Stimulated activated naive CD8-positive, alpha-beta T cell treated with anti-CD3 and anti-CD28 coated beads, Interleukin-15, amount 100 ng/mL, for 72 hours (primary cell): Measurements from ENCODE around the gene PDIA4.
"Not testable (repeated sequence)": the region's sequence is repeated elsewhere in the genome, so short reads cannot be mapped to it uniquely, and the experiment has no call there.

Experiments
- ATAC-seq: fragments of 150-1000 bp; cut with Tn5 transposase; 2 replicates; pipeline ENCODE4 v1.10.0; 2021; ENCODE audit warnings: mild to moderate bottlenecking, moderate library complexity
- DNase-seq, 2 donors: peaks; one replicate each; pipeline ENCODE4 v3.0.0; 2021 to 2022
- H3K27ac Mint-ChIP-seq, 2 donors: one replicate each; pipeline ENCODE4 v1.8.0; 2022; ENCODE audit warnings: mild to moderate bottlenecking in 2 of 2, mixed read lengths in 2 of 2, moderate library complexity in 2 of 2
- H3K27me3 Mint-ChIP-seq: one replicate; pipeline ENCODE4 v1.8.0; 2022; ENCODE audit warnings: mixed read lengths
- H3K4me1 Mint-ChIP-seq: one replicate; pipeline ENCODE4 v1.8.0; 2022; ENCODE audit warnings: mild to moderate bottlenecking, mixed read lengths
- H3K4me3 Mint-ChIP-seq, 2 donors: one replicate each; pipeline ENCODE4 v1.8.0; 2022; ENCODE audit warnings: mild to moderate bottlenecking in 2 of 2, mixed read lengths in 2 of 2, moderate library complexity in 1 of 2
- H3K9me3 Mint-ChIP-seq, 2 donors: one replicate each; pipeline ENCODE4 v1.8.0; 2022; ENCODE audit warnings: mixed read lengths in 2 of 2

Gene PDIA4

GRCh38 chr7:149053384-149053783 lies 25.1 kb upstream of the PDIA4 start:
- H3K9me3 Mint-ChIP-seq = no peaks in the 10 kb centered on the region
- ATAC-seq = no peak
- no peak for DNase-seq
- H3K4me3 Mint-ChIP-seq = no peak overlapping the region
- H3K27me3 Mint-ChIP-seq = no peaks in the 10 kb centered on the region
- H3K27ac Mint-ChIP-seq = peak overlapping the region in 1 of 2 donors; percentile 65
- no peaks in the 10 kb centered on the region for H3K4me1 Mint-ChIP-seq

- ATAC-seq (no peak), DNase-seq (no peak)
- Mint-ChIP-seq H3K9me3 (no peaks in the 10 kb centered on the region), H3K4me3 (no peak overlapping the region), H3K4me1 (no peaks in the 10 kb centered on the region), H3K27me3 (no peaks in the 10 kb centered on the region), H3K27ac (no peak overlapping the region)
Observed at GRCh38 chr7:149050941-149051340, 22.6 kb upstream of the PDIA4 start.

- Mint-ChIP-seq H3K27ac (no peak overlapping the region), H3K4me3 (no peak overlapping the region), H3K4me1 (no peaks in the 10 kb centered on the region), H3K9me3 (no peaks in the 10 kb centered on the region), H3K27me3 (no peaks in the 10 kb centered on the region)
- ATAC-seq = no peak
- no peak for DNase-seq
Observed at GRCh38 chr7:149048805-149049204, 20.5 kb upstream of the PDIA4 start.

GRCh38 chr7:149046416-149046815 lies 18.1 kb upstream of the PDIA4 start:
- H3K4me1 Mint-ChIP-seq = no peaks in the 10 kb centered on the region
- ATAC-seq = no peak
- H3K4me3 Mint-ChIP-seq = no peak overlapping the region
- no peaks in the 10 kb centered on the region for H3K27me3 Mint-ChIP-seq
- H3K27ac Mint-ChIP-seq = no peak overlapping the region
- H3K9me3 Mint-ChIP-seq = no peaks in the 10 kb centered on the region
- no peak for DNase-seq

GRCh38 chr7:149043936-149044335 lies 15.6 kb upstream of the PDIA4 start:
- H3K9me3 Mint-ChIP-seq = no peaks in the 10 kb centered on the region
- no peak overlapping the region for H3K27ac Mint-ChIP-seq
- no peak overlapping the region for H3K4me3 Mint-ChIP-seq
- ATAC-seq (no peak), DNase-seq (no peak)
- no peaks in the 10 kb centered on the region for H3K27me3 Mint-ChIP-seq
- no peaks in the 10 kb centered on the region for H3K4me1 Mint-ChIP-seq

GRCh38 chr7:149041350-149041749 lies 13.0 kb upstream of the PDIA4 start:
- ATAC-seq (no peak), DNase-seq (no peak)
- Mint-ChIP-seq H3K4me1 (peaks cover 15% of the 10 kb centered on the region), H3K4me3 (no peak overlapping the region), H3K9me3 (peaks cover 8 to 17% of the 10 kb centered on the region in 2 donors), H3K27ac (no peak overlapping the region), H3K27me3 (no peaks in the 10 kb centered on the region)

- not testable (repeated sequence) for H3K4me3 Mint-ChIP-seq, ATAC-seq, H3K27me3 Mint-ChIP-seq, H3K27ac Mint-ChIP-seq, DNase-seq
- Mint-ChIP-seq H3K9me3 (peaks cover 8 to 23% of the 10 kb centered on the region in 2 donors), H3K4me1 (peaks cover 15% of the 10 kb centered on the region)
Observed at GRCh38 chr7:149038641-149039040, 10.3 kb upstream of the PDIA4 start.

GRCh38 chr7:149036676-149037075 lies 8.4 kb upstream of the PDIA4 start:
- Mint-ChIP-seq H3K27ac (no peak overlapping the region), H3K27me3 (no peaks in the 10 kb centered on the region), H3K4me1 (peaks cover 15% of the 10 kb centered on the region), H3K9me3 (peaks cover 8 to 23% of the 10 kb centered on the region in 2 donors), H3K4me3 (no peak overlapping the region)
- no peak for ATAC-seq
- no peak for DNase-seq

- no peak overlapping the region for H3K4me3 Mint-ChIP-seq
- H3K27me3 Mint-ChIP-seq = no peaks in the 10 kb centered on the region
- H3K27ac Mint-ChIP-seq = no peak overlapping the region
Observed at GRCh38 chr7:149031353-149031910, 3.1 kb upstream of the PDIA4 start.

GRCh38 chr7:149030439-149030838 lies 2.1 kb upstream of the PDIA4 start:
- H3K27me3 Mint-ChIP-seq, H3K9me3 Mint-ChIP-seq, DNase-seq, ATAC-seq, H3K4me3 Mint-ChIP-seq, H3K27ac Mint-ChIP-seq: not testable (repeated sequence)
- peaks cover 25% of the 10 kb centered on the region for H3K4me1 Mint-ChIP-seq

More at GRCh38 chr7:149031353-149031910, 3.1 kb upstream of the PDIA4 start:
- ATAC-seq = no peak
- DNase-seq = no peak
- Mint-ChIP-seq H3K9me3 (peaks cover 0 to 7% of the 10 kb centered on the region in 2 donors), H3K4me1 (peaks cover 15% of the 10 kb centered on the region)

- ATAC-seq (no peak), DNase-seq (no peak)
- H3K9me3 Mint-ChIP-seq = no peaks in the 10 kb centered on the region
- peak overlapping the region; percentile 92 to 97 for H3K27ac Mint-ChIP-seq
- H3K4me3 Mint-ChIP-seq = peak overlapping the region; percentile 86 to 96
- H3K4me1 Mint-ChIP-seq = peaks cover 48% of the 10 kb centered on the region
- H3K27me3 Mint-ChIP-seq = no peaks in the 10 kb centered on the region
Observed at GRCh38 chr7:149027611-149028345, 527 bp downstream of the PDIA4 start.

- Mint-ChIP-seq H3K27ac (peak overlapping the region; percentile 92 to 97), H3K9me3 (no peaks in the 10 kb centered on the region), H3K4me3 (peak overlapping the region; percentile 86 to 96), H3K27me3 (no peaks in the 10 kb centered on the region), H3K4me1 (peaks cover 53% of the 10 kb centered on the region)
- DNase-seq (no peak), ATAC-seq (no peak)
Observed at GRCh38 chr7:149027055-149027454, 1.2 kb downstream of the PDIA4 start.

GRCh38 chr7:149023662-149024061 lies 4.6 kb downstream of the PDIA4 start:
- H3K27me3 Mint-ChIP-seq = no peaks in the 10 kb centered on the region
- peaks cover 46% of the 10 kb centered on the region for H3K4me1 Mint-ChIP-seq
- no peak overlapping the region for H3K27ac Mint-ChIP-seq
- H3K9me3 Mint-ChIP-seq = no peaks in the 10 kb centered on the region
- DNase-seq = no peak
- H3K4me3 Mint-ChIP-seq = no peak overlapping the region
- ATAC-seq = no peak

GRCh38 chr7:149022756-149023360 lies 5.4 kb downstream of the PDIA4 start:
- H3K4me1 Mint-ChIP-seq = peaks cover 46% of the 10 kb centered on the region
- no peaks in the 10 kb centered on the region for H3K9me3 Mint-ChIP-seq
- no peak for DNase-seq
- no peak for ATAC-seq
- no peaks in the 10 kb centered on the region for H3K27me3 Mint-ChIP-seq
- H3K27ac Mint-ChIP-seq = peak overlapping the region; percentile 73 to 91
- H3K4me3 Mint-ChIP-seq = no peak overlapping the region

- Mint-ChIP-seq H3K4me3 (no peak overlapping the region), H3K4me1 (peaks cover 41% of the 10 kb centered on the region), H3K9me3 (no peaks in the 10 kb centered on the region), H3K27ac (no peak overlapping the region), H3K27me3 (no peaks in the 10 kb centered on the region)
- DNase-seq (no peak), ATAC-seq (no peak)
Observed at GRCh38 chr7:149021725-149022062, 6.6 kb downstream of the PDIA4 start.

- no peak overlapping the region for H3K27ac Mint-ChIP-seq
- no peak for ATAC-seq
- H3K9me3 Mint-ChIP-seq = no peaks in the 10 kb centered on the region
- H3K4me1 Mint-ChIP-seq = peaks cover 28% of the 10 kb centered on the region
- H3K27me3 Mint-ChIP-seq = no peaks in the 10 kb centered on the region
- no peak overlapping the region for H3K4me3 Mint-ChIP-seq
- no peak for DNase-seq
Observed at GRCh38 chr7:149020483-149020882, 7.8 kb downstream of the PDIA4 start.
